HG02678 (cell line): ENCODE data around the gene ITGA4.

ENCODE experiments used
- ATAC-seq: cut with Tn5 transposase; IDR thresholded peaks from one replicate; pipeline ENCODE4 v1.9.1; 2021; ENCODE audit warnings: mild to moderate bottlenecking, moderate library complexity; ENCODE audit not compliant: unreplicated experiment

The ITGA4 gene

GRCh38 chr2:181457741-181458425, 697 bp downstream of the ITGA4 start:
- ATAC-seq, result peak; percentile 29

- no peak for ATAC-seq
Observed at GRCh38 chr2:181458871-181459270, 1.7 kb downstream of the ITGA4 start.

- no peak for ATAC-seq
Observed at GRCh38 chr2:181459621-181460021, 2.4 kb downstream of the ITGA4 start.

GRCh38 chr2:181461056-181461997, 4.1 kb downstream of the ITGA4 start:
- no peak for ATAC-seq

- no peak for ATAC-seq
Observed at GRCh38 chr2:181462033-181462432, 4.8 kb downstream of the ITGA4 start.

GRCh38 chr2:181463588-181463987, 6.4 kb downstream of the ITGA4 start:
- no peak for ATAC-seq

GRCh38 chr2:181464966-181465365, 7.8 kb downstream of the ITGA4 start:
- ATAC-seq, result no peak

GRCh38 chr2:181465676-181466375, 8.6 kb downstream of the ITGA4 start:
- no peak for ATAC-seq

- ATAC-seq, result peak; percentile 37
Observed at GRCh38 chr2:181466661-181467576, 9.7 kb downstream of the ITGA4 start.

- ATAC-seq, result no peak
Observed at GRCh38 chr2:181467966-181468707, 11.0 kb downstream of the ITGA4 start.

- no peak for ATAC-seq
Observed at GRCh38 chr2:181468811-181469210, 11.6 kb downstream of the ITGA4 start.

GRCh38 chr2:181471226-181471625, 14.0 kb downstream of the ITGA4 start:
- no peak for ATAC-seq

GRCh38 chr2:181471783-181472182, 14.6 kb downstream of the ITGA4 start:
- ATAC-seq, result no peak

- no peak for ATAC-seq
Observed at GRCh38 chr2:181472990-181473389, 15.8 kb downstream of the ITGA4 start.

GRCh38 chr2:181474222-181474881, 17.2 kb downstream of the ITGA4 start:
- ATAC-seq, result no peak

GRCh38 chr2:181483211-181483610, 26.0 kb downstream of the ITGA4 start:
- no peak for ATAC-seq

GRCh38 chr2:181483876-181484275, 26.7 kb downstream of the ITGA4 start:
- no peak for ATAC-seq

- no peak for ATAC-seq
Observed at GRCh38 chr2:181484851-181485637, 27.9 kb downstream of the ITGA4 start.

GRCh38 chr2:181485638-181485946, 28.4 kb downstream of the ITGA4 start:
- no peak for ATAC-seq
